ENCODE results near the gene MS4A15. TPM values are rescaled to one million over a fixed set of nuclear protein-coding genes. Genes with fewer than 3 reads are reported as not detected.

MS4A15 gene
- total RNA-seq, 4 donors from 2014 or later = 0.54 to 1.6 TPM; not detected in 2

DNA sequence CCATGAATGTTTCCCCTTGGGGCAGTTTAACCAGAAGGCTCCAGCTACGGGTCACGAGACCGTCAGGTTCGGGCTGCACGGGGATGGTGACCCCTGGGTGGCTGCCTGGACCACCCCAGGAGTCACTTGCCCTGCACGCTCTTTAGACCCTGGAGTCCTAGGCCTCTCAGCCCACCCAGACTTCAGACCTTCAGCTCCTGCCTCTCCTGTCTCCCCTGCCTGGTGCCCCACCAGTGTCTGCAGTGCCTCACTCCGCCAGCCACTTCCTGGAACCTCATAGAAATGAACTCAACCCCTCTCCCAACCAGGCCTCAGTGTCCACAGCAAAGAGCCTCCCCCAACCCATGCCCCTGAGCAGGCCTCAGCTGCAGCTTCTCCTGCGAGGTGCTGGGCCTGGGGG is 16.0 kb downstream of the MS4A15 start:
- Histone ChIP-seq H3K27me3 (no peaks in the 10 kb centered on the region), H3K9me3 (no peaks in the 10 kb centered on the region), H3K27ac (no peak overlapping the region), H3K36me3 (no peaks in the 10 kb centered on the region), H3K4me1 (peaks cover 0 to 13% (median 0%) of the 10 kb centered on the region in 4 donors), H3K4me3 (no peak overlapping the region)
- TF ChIP-seq, protein P1, sequence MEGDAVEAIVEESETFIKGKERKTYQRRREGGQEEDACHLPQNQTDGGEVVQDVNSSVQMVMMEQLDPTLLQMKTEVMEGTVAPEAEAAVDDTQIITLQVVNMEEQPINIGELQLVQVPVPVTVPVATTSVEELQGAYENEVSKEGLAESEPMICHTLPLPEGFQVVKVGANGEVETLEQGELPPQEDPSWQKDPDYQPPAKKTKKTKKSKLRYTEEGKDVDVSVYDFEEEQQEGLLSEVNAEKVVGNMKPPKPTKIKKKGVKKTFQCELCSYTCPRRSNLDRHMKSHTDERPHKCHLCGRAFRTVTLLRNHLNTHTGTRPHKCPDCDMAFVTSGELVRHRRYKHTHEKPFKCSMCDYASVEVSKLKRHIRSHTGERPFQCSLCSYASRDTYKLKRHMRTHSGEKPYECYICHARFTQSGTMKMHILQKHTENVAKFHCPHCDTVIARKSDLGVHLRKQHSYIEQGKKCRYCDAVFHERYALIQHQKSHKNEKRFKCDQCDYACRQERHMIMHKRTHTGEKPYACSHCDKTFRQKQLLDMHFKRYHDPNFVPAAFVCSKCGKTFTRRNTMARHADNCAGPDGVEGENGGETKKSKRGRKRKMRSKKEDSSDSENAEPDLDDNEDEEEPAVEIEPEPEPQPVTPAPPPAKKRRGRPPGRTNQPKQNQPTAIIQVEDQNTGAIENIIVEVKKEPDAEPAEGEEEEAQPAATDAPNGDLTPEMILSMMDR (IDR thresholded peaks at IDR 0.05) = no peak
- TF ChIP-seq POLR2A (IDR thresholded peaks at IDR 0.05) = no peak
- DNase-seq = peak in 1 of 3 donors; percentile 31

DNA sequence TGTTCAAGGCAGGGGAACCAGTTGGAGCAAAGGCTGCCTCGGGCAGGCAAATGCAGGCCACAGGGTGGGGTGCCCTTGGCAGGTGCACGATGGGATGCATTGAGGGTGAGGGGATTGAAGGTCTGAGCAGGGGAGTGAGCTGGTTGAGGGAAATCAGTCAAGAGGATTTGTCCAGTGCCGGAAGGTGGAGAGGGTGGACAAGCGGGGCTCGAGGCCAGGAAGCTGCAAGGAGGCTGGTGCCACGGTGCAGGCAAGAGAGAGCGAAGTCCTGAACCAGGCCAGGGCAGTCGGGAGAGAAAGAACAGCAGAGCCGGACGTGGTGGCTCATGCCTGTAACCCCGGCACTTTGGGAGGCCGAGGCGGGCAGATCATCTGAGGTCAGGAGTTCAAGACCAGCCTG is 18.1 kb downstream of the MS4A15 start:
- Histone ChIP-seq H3K4me3 (no peak overlapping the region), H3K27ac (no peak overlapping the region), H3K4me1 (peaks cover 0 to 13% (median 0%) of the 10 kb centered on the region in 4 donors), H3K36me3 (no peaks in the 10 kb centered on the region), H3K9me3 (no peaks in the 10 kb centered on the region), H3K27me3 (no peaks in the 10 kb centered on the region)
- no peak for TF ChIP-seq POLR2A (IDR thresholded peaks at IDR 0.05)
- TF ChIP-seq, protein P1 (IDR thresholded peaks at IDR 0.05) = no peak
- peak in 1 of 3 donors; percentile 38 for DNase-seq

DNA sequence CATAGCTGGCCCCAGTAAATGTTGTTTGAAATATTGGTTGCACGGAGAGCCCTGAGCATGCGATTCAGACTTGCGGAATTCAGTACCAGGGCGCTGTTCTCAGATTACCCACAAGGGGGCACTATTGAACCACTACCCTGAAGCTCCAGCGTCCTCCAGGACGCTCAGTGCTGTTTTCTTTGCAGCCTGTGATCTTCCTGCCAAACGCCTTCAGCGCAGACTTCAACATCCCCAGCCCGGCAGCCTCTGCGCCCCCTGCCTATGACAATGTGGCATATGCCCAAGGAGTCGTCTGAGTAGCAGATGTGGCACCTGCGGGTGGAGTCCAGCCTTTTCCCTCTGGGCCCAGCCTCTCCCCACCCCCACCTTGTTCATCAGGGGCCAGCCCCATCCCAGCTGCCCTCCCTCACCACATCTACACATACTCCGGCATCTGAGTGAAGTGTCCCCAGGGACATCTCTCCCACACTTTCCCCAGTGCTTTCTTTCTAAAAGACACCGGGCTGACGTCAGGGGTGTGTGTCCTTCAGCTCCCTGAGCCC is 18.8 kb downstream of the MS4A15 start:
- H3K36me3 ChIP-seq = no peaks in the 10 kb centered on the region
- peaks cover 0 to 18% (median 0%) of the 10 kb centered on the region in 4 donors for H3K4me1 ChIP-seq
- no peak overlapping the region for H3K4me3 ChIP-seq
- DNase-seq = peak; percentile 69 to 94 (median 78)
- H3K27me3 ChIP-seq = no peaks in the 10 kb centered on the region
- peak overlapping the region in 1 of 4 donors; percentile 45 for H3K27ac ChIP-seq
- H3K9me3 ChIP-seq = no peaks in the 10 kb centered on the region
- TF ChIP-seq POLR2A (IDR thresholded peaks at IDR 0.05) = no peak
- TF ChIP-seq, protein P1 (IDR thresholded peaks at IDR 0.05) = peak; percentile 69 to 97 (median 94)

DNA sequence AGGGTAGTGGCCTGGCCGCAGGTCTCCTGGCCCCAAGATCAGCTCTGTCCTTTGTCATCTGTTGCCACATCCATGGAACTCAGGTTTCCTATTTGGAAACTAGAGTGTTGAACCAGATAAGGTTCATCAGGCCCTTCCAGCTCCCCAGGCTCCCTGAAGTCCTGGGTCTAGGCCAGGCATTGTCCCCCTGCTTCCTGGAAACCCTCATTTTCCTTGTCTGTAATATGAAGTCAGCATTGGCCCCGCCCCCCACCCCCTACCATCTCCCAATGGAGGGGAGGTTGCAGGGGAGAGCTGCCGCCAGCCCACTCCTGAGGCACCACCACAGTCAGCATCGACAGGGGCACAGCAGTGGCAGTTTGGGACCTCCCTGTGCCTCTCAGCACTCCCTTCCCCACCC is 19.5 kb downstream of the MS4A15 start:
- no peaks in the 10 kb centered on the region for H3K9me3 ChIP-seq
- peaks cover 0 to 22% (median 0%) of the 10 kb centered on the region in 4 donors for H3K4me1 ChIP-seq
- no peaks in the 10 kb centered on the region for H3K27me3 ChIP-seq
- no peak overlapping the region for H3K4me3 ChIP-seq
- peak overlapping the region in 1 of 4 donors; percentile 45 for H3K27ac ChIP-seq
- H3K36me3 ChIP-seq = no peaks in the 10 kb centered on the region
- peak in 1 of 3 donors; percentile 40 for DNase-seq
- no peak for TF ChIP-seq POLR2A (IDR thresholded peaks at IDR 0.05)
- TF ChIP-seq, protein P1 (IDR thresholded peaks at IDR 0.05) = no peak

DNA sequence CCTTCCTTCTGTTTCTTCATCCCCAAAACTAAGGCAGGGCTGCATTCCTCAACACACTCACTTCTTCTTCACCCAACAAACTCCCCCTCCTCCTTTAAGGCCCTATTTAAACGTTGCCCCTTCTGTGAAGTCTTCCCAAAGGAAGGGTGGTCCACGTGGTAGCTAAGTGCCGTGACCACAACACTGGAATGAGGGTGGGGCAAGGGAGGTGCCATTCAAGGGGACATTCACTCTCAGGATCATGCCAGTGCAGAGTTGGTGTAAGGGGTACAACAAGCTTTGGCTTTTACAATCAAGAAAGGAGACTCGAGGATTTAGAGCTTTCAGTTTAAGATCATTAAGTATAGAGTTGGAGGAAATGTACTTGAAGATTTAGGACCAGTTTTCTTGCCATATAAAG is 20.4 kb downstream of the MS4A15 start:
- TF ChIP-seq, protein P1 (IDR thresholded peaks at IDR 0.05) = no peak
- no peak for TF ChIP-seq POLR2A (IDR thresholded peaks at IDR 0.05)
- Histone ChIP-seq H3K27me3 (no peaks in the 10 kb centered on the region), H3K4me3 (no peak overlapping the region), H3K9me3 (no peaks in the 10 kb centered on the region), H3K36me3 (no peaks in the 10 kb centered on the region), H3K4me1 (peaks cover 0 to 29% (median 0%) of the 10 kb centered on the region in 4 donors), H3K27ac (peak overlapping the region in 1 of 4 donors; percentile 31)
- DNase-seq = peak in 1 of 3 donors; percentile 1
